ENCODE results near the gene RBM41.

- TF ChIP-seq POLR2A (IDR thresholded peaks at IDR 0.05) (no peak), CTCF (IDR thresholded peaks at IDR 0.05) (no peak)
Observed at GRCh38 chrX:107123750-107124149, 5.1 kb upstream of the RBM41 start.
